PC-3 (cell line): ENCODE measurements around the gene DMAP1. TPM values are rescaled to one million over a fixed set of nuclear protein-coding genes. Genes with fewer than 3 reads are reported as not detected.

Experiments
- ATAC-seq: fragments of 200-7000 bp; cut with Tn5 transposase; 2 replicates; pipeline ENCODE4 v1.9.1; 2020; ENCODE audit warnings: mild to moderate bottlenecking, moderate library complexity
- BruUV-seq: library from RNA; stranded (reverse); fragments of 400-500 nt; replicated peaks from 2 replicates; lab custom pipeline; 2021; lab: Mats Ljungman, UMichigan
- CTCF ChIA-PET: fragments of 300-600 bp; sonication (Branson Sonifier 250); formaldehyde crosslinking; loops from one replicate; lab custom pipeline; 2022; ENCODE audit warnings: antibody characterized with exemption; lab: Charles Lee
- POLR2A ChIA-PET: fragments of 300-600 bp; sonication (Branson Sonifier 250); formaldehyde crosslinking; loops from one replicate; lab custom pipeline; 2022; ENCODE audit warnings: antibody characterized with exemption; ENCODE audit not compliant: unreplicated experiment; lab: Charles Lee
- DNase-seq: peaks from one replicate; pipeline ENCODE4 v3.0.0-alpha.2; 2015
- H2AFZ ChIP-seq: fragments of 300-600 bp; sonication (generic); 2 replicates; pipeline ENCODE4 v1.6.0; 2016; ENCODE audit warnings: antibody characterized with exemption, low read length
- H3F3A ChIP-seq: fragments of 300-600 bp; sonication (generic); one replicate; pipeline ENCODE4 v1.6.0; 2017; ENCODE audit warnings: antibody characterized with exemption, low read length, control low read depth, mild to moderate bottlenecking; ENCODE audit not compliant: unreplicated experiment
- H3K27ac ChIP-seq: fragments of 300-600 bp; sonication (generic); 2 replicates; pipeline ENCODE4 v1.5.1; 2016; ENCODE audit warnings: mild to moderate bottlenecking, low read length
- H3K27me3 ChIP-seq: fragments of 300-600 bp; sonication (generic); 2 replicates; pipeline ENCODE4 v1.6.1; 2016; ENCODE audit warnings: low read length, mixed read lengths
- H3K36me3 ChIP-seq: fragments of 300-600 bp; sonication (generic); 2 replicates; pipeline ENCODE4 v1.6.1; 2016; ENCODE audit warnings: low read depth, mixed run types, low read length, mixed read lengths
- H3K4me1 ChIP-seq: fragments of 300-600 bp; sonication (generic); 2 replicates; pipeline ENCODE4 v1.5.1; 2016; ENCODE audit warnings: low read length; ENCODE audit not compliant: insufficient read depth
- H3K4me2 ChIP-seq: fragments of 300-600 bp; sonication (generic); 2 replicates; pipeline ENCODE4 v1.6.0; 2016; ENCODE audit warnings: low read length
- H3K4me3 ChIP-seq: fragments of 300-600 bp; sonication (generic); 2 replicates; pipeline ENCODE4 v1.5.1; 2016; ENCODE audit warnings: mild to moderate bottlenecking, low read length, mixed read lengths
- H3K79me2 ChIP-seq: fragments of 300-600 bp; sonication (generic); 2 replicates; pipeline ENCODE4 v1.6.1; 2017; ENCODE audit warnings: low read length, mixed read lengths
- H3K9ac ChIP-seq: fragments of 300-600 bp; sonication (generic); 2 replicates; pipeline ENCODE4 v1.6.0; 2016; ENCODE audit warnings: mild to moderate bottlenecking, low read length
- H3K9me2 ChIP-seq: fragments of 300-600 bp; sonication (generic); replicated peaks from 2 replicates; pipeline ENCODE4 v1.6.1; 2016; ENCODE audit warnings: mixed run types, low read length, mixed read lengths
- H3K9me3 ChIP-seq: fragments of 300-600 bp; sonication (generic); 2 replicates; pipeline ENCODE4 v1.6.1; 2016; ENCODE audit warnings: low read length, mixed read lengths
- H4K20me1 ChIP-seq: fragments of 300-600 bp; sonication (generic); 2 replicates; pipeline ENCODE4 v1.6.1; 2016; ENCODE audit warnings: low read length, mixed read lengths
- EZH2 ChIP-seq: fragments of 300-600 bp; sonication (generic); IDR thresholded peaks from one replicate; pipeline ENCODE4 v1.6.1; 2017; ENCODE audit warnings: antibody characterized with exemption, mild to moderate bottlenecking, low read length; ENCODE audit not compliant: unreplicated experiment
- EZH2phosphoT487 ChIP-seq: fragments of 300-600 bp; sonication (generic); IDR thresholded peaks from 2 replicates; pipeline ENCODE4 v1.6.1; 2018; ENCODE audit warnings: mild to moderate bottlenecking, antibody characterized with exemption, low read length, borderline replicate concordance
- intact Hi-C: fragments of 100-400 bp; cut with micrococcal nuclease; formaldehyde crosslinking; loops from 2 replicates; pipeline ENCODE4 v1.9.0; 2023
- total RNA-seq: library from RNA; depleted of rRNA; stranded (reverse); fragments of >200 nt; gene quantifications from 2 replicates; pipeline ENCODE4 v1.2.3, GENCODE V29; 2014
- TF ChIP-seq, protein P1 (sequence below): fragments of 300-600 bp; sonication (generic); conservative IDR thresholded peaks from 2 replicates; pipeline ENCODE4 v1.5.1; 2017; ENCODE audit warnings: antibody characterized with exemption, low read depth, mild to moderate bottlenecking, low read length

The DMAP1 gene
- total RNA-seq, 1 experiment from 2014 or later, result 55.5 TPM

DNA sequence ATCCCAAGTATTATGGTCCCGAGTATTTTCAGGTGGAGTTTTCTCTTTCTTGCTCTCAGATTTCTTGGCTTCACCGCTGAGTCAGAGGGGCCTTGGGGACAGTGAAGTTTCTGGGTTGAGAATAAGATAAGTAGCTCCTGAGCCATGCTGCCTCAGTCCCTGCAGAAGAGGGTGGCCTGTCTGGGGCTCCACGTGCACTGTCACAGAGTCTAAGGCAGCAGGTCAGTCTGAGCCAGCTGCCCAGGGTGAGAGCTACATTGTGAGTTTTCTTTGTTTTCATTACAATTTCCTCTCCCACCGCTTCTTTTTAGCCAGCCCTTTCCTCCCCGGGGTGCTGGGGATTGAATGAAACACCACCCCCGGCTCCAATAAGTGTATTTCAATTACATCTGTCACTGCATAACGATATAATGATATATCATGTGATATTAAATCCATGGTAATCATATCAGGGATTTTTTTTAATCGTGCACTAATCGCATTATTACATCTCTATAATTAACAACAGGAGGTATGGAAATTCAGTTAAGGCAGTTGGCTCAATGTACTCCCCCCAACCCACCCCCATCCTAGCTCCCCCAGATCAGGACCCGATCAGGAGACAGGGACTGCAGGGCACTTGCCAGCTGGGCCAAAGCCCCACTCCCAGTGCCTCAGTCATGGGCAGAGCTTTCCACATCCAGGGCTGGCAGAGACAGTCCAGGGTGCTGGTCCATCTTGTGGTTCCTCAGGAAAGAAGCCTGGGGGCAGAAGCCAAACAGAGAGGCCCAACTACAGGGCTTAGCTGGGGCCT is 43.7 kb downstream of the DMAP1 start:
- Histone ChIP-seq H3K9me3 (no peaks in the 10 kb centered on the region), H3K4me1 (0 out of 2 replicates have a peak, but pooled peaks cover 7% of the 10 kb centered on the region), H3K79me2 (no peaks in the 10 kb centered on the region), H2AFZ (no peak overlapping the region), H3K4me2 (no peak overlapping the region), H3K9ac (no peak overlapping the region), H3K36me3 (no peaks in the 10 kb centered on the region), H3K27me3 (no peaks in the 10 kb centered on the region), H4K20me1 (no peaks in the 10 kb centered on the region), H3K27ac (no peak overlapping the region), H3K4me3 (no peak overlapping the region), H3K9me2 (no peaks in the 10 kb centered on the region), H3F3A (no peaks in the 10 kb centered on the region)
- ChIA-PET POLR2A (no interaction called here), CTCF (no interaction called here)
- DNase-seq (no peak), ATAC-seq (no peak)
- TF ChIP-seq, protein P1, sequence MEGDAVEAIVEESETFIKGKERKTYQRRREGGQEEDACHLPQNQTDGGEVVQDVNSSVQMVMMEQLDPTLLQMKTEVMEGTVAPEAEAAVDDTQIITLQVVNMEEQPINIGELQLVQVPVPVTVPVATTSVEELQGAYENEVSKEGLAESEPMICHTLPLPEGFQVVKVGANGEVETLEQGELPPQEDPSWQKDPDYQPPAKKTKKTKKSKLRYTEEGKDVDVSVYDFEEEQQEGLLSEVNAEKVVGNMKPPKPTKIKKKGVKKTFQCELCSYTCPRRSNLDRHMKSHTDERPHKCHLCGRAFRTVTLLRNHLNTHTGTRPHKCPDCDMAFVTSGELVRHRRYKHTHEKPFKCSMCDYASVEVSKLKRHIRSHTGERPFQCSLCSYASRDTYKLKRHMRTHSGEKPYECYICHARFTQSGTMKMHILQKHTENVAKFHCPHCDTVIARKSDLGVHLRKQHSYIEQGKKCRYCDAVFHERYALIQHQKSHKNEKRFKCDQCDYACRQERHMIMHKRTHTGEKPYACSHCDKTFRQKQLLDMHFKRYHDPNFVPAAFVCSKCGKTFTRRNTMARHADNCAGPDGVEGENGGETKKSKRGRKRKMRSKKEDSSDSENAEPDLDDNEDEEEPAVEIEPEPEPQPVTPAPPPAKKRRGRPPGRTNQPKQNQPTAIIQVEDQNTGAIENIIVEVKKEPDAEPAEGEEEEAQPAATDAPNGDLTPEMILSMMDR, result no peak
- TF ChIP-seq EZH2, result no peak
- no peak for TF ChIP-seq EZH2phosphoT487
- intact Hi-C loops, result no loop called here
- no TSS peak for BruUV-seq

DNA sequence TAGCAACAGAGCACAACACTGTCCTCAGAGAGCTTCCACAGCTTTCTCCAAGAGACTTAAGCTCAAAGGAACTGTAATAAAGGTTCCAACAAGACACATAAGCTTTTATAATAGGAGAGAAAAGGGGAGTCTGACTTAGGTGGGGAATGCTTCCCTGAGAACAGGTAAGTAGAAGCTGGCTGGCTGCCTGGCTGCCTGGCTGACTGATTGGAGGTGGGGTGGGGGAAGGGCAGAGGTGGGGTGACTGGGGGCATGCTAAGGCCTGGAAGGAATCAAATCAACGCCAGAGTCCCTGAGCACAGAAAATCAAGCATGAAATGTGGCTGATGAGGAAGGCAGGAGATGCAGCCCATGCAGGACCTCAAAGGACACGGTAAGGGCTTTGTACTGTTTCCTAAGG is 45.8 kb downstream of the DMAP1 start:
- ATAC-seq, result no peak
- no peak overlapping the region for H2AFZ ChIP-seq
- H3K9me3 ChIP-seq, result no peaks in the 10 kb centered on the region
- no peaks in the 10 kb centered on the region for H3K27me3 ChIP-seq
- intact Hi-C loops, result no loop called here
- no peak overlapping the region for H3K9ac ChIP-seq
- no peak overlapping the region for H3K4me3 ChIP-seq
- H3K4me2 ChIP-seq, result no peak overlapping the region
- H3F3A ChIP-seq, result no peaks in the 10 kb centered on the region
- H3K9me2 ChIP-seq, result no peaks in the 10 kb centered on the region
- CTCF ChIA-PET, result no interaction called here
- no peaks in the 10 kb centered on the region for H3K79me2 ChIP-seq
- H3K27ac ChIP-seq, result no peak overlapping the region
- BruUV-seq, result no TSS peak
- DNase-seq, result no peak
- POLR2A ChIA-PET, result no interaction called here
- H3K4me1 ChIP-seq, result 0 out of 2 replicates have a peak, but pooled peaks cover 7% of the 10 kb centered on the region
- TF ChIP-seq EZH2phosphoT487 (no peak), EZH2 (no peak)
- TF ChIP-seq, protein P1, result no peak
- no peaks in the 10 kb centered on the region for H3K36me3 ChIP-seq
- H4K20me1 ChIP-seq, result no peaks in the 10 kb centered on the region

DNA sequence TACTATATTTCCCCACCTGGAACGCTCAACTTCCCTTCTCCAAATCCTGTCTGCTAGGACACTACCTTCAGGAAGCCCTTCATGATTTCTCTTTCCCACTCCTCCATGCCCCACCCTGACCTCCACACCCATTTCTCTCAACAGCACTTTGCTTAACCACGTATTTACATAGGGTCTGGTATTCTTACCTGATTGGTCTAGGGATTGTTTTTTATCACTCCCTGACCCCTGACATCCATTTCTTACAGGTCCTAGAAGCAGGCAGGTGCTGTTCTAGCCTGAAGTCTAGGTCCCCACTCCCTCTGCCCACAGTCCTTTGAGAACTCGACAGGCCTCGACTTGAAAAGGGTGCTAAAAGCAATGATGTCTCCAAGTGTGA is 47.5 kb downstream of the DMAP1 start:
- no peaks in the 10 kb centered on the region; the same call in 1 of the 2 replicates for H3K36me3 ChIP-seq
- H2AFZ ChIP-seq, result no peak overlapping the region
- ATAC-seq (peak; percentile 31; the same call in 1 of the 2 replicates), DNase-seq (no peak)
- no peak overlapping the region for H3K27ac ChIP-seq
- H3K79me2 ChIP-seq, result no peaks in the 10 kb centered on the region
- ChIA-PET CTCF (no interaction called here), POLR2A (no interaction called here)
- H3K27me3 ChIP-seq, result no peaks in the 10 kb centered on the region
- H3K4me1 ChIP-seq, result 0 out of 2 replicates have a peak, but pooled peaks cover 7% of the 10 kb centered on the region
- no peaks in the 10 kb centered on the region for H4K20me1 ChIP-seq
- intact Hi-C loops, result no loop called here
- H3K4me3 ChIP-seq, result no peak overlapping the region
- no TSS peak for BruUV-seq
- no peak overlapping the region for H3K4me2 ChIP-seq
- H3K9me2 ChIP-seq, result no peaks in the 10 kb centered on the region
- H3K9ac ChIP-seq, result no peak overlapping the region
- TF ChIP-seq EZH2, result no peak
- no peak for TF ChIP-seq EZH2phosphoT487
- TF ChIP-seq, protein P1, result no peak
- no peaks in the 10 kb centered on the region for H3K9me3 ChIP-seq
- no peaks in the 10 kb centered on the region for H3F3A ChIP-seq
